HEK293 (cell line): ENCODE results near the gene C19orf25.

Experiments used
- HOXA7 ChIP-seq: sonication (generic); formaldehyde crosslinking; IDR thresholded peaks from 2 replicates; pipeline ENCODE4 v1.8.1; 2022; ENCODE audit warnings: missing genetic modification reagents, borderline replicate concordance
- KLF1 ChIP-seq: fragments of 450-650 bp; formaldehyde crosslinking; IDR thresholded peaks from 2 replicates; pipeline ENCODE4 v1.5.1; 2016; ENCODE audit warnings: missing biosample characterization, missing genetic modification characterization
- TRIM28 ChIP-seq: IDR thresholded peaks from 2 replicates; pipeline ENCODE4 v1.6.1; 2011; ENCODE audit warnings: low read length, control low read depth, borderline replicate concordance
- YY1 ChIP-seq: fragments of 450-650 bp; formaldehyde crosslinking; IDR thresholded peaks from 2 replicates; pipeline ENCODE4 v1.5.1; 2018; ENCODE audit warnings: missing biosample characterization, missing genetic modification characterization
- ZBTB20 ChIP-seq: fragments of 450-650 bp; formaldehyde crosslinking; IDR thresholded peaks from 2 replicates; pipeline ENCODE4 v1.5.1; 2016; ENCODE audit warnings: missing biosample characterization, missing genetic modification characterization
- ZNF155 ChIP-seq: fragments of 450-650 bp; formaldehyde crosslinking; IDR thresholded peaks from 2 replicates; pipeline ENCODE4 v1.5.1; 2016; ENCODE audit warnings: missing biosample characterization, missing genetic modification characterization
- ZNF76 ChIP-seq: fragments of 450-650 bp; formaldehyde crosslinking; IDR thresholded peaks from 2 replicates; pipeline ENCODE4; 2016; ENCODE audit warnings: low read depth, missing biosample characterization, missing genetic modification characterization, borderline replicate concordance
- TF ChIP-seq, protein P1 (sequence below): fragments of 450-650 bp; formaldehyde crosslinking; IDR thresholded peaks from 2 replicates; pipeline ENCODE4 v1.5.1; 2016; ENCODE audit warnings: missing biosample characterization, missing genetic modification characterization
- TF ChIP-seq, protein P2 (sequence below): fragments of 450-650 bp; formaldehyde crosslinking; IDR thresholded peaks from 2 replicates; pipeline ENCODE4 v1.5.1; 2016; ENCODE audit warnings: missing biosample characterization, missing genetic modification characterization
- TF ChIP-seq, protein P3 (sequence below): fragments of 450-650 bp; formaldehyde crosslinking; IDR thresholded peaks from 2 replicates; pipeline ENCODE4 v1.5.1; 2016; ENCODE audit warnings: missing biosample characterization, missing genetic modification characterization
- TF ChIP-seq, protein P4 (sequence below): fragments of 450-650 bp; formaldehyde crosslinking; IDR thresholded peaks from 2 replicates; pipeline ENCODE4 v1.5.1; 2016; ENCODE audit warnings: missing biosample characterization, missing genetic modification characterization, low read depth

DNA sequence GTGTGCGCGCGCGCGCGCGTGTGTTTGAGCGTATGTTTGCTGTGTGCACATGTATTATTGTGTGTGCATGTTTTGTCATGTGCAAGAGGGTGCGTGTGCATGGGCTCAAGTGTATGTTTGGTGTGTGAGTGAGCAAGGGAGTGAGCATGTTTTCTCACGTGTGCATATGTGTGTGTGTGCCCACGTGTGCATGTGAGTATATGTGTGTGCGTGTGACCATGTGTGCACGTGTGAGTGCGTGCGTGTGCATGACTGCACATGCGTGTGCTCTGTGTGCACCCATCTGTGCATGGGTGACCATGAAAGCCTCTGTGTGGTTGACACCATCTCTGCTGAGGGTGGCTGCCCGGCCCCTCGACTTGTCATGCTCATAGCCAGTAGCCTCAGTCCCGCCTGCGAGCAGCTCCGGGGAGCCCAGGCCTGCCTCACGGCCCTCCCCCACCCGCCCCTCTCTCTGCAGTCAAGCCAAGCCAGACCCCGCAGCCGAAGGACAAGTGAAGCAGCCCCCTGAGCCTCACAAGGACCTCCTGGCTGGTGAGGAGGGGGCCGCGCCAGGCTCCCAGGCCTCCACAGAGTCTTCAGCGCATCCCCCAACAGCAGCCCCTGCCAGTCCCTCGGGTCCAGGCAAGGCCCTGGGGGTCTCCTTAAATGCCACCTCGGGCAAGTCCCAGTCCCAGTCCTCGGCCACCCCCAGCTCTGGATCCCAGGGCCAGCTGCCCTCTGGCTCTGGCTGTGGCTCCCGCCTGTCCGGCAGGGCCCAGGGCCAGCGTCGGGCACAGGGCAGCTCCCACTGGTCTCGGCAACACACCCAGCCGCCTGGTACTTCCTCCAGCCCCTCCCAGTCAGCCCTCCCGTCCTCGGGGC lies 17.9 kb upstream of the C19orf25 start:
- TF ChIP-seq, protein P1, sequence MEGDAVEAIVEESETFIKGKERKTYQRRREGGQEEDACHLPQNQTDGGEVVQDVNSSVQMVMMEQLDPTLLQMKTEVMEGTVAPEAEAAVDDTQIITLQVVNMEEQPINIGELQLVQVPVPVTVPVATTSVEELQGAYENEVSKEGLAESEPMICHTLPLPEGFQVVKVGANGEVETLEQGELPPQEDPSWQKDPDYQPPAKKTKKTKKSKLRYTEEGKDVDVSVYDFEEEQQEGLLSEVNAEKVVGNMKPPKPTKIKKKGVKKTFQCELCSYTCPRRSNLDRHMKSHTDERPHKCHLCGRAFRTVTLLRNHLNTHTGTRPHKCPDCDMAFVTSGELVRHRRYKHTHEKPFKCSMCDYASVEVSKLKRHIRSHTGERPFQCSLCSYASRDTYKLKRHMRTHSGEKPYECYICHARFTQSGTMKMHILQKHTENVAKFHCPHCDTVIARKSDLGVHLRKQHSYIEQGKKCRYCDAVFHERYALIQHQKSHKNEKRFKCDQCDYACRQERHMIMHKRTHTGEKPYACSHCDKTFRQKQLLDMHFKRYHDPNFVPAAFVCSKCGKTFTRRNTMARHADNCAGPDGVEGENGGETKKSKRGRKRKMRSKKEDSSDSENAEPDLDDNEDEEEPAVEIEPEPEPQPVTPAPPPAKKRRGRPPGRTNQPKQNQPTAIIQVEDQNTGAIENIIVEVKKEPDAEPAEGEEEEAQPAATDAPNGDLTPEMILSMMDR (tag by site-specific recombination): no peak
- TF ChIP-seq HOXA7 (no peak), KLF1 (tag by site-specific recombination) (no peak), YY1 (no peak), ZBTB20 (tag by site-specific recombination) (no peak), ZNF155 (tag by site-specific recombination) (no peak), TRIM28 (no peak), ZNF76 (tag by site-specific recombination) (no peak)
- TF ChIP-seq, protein P2, sequence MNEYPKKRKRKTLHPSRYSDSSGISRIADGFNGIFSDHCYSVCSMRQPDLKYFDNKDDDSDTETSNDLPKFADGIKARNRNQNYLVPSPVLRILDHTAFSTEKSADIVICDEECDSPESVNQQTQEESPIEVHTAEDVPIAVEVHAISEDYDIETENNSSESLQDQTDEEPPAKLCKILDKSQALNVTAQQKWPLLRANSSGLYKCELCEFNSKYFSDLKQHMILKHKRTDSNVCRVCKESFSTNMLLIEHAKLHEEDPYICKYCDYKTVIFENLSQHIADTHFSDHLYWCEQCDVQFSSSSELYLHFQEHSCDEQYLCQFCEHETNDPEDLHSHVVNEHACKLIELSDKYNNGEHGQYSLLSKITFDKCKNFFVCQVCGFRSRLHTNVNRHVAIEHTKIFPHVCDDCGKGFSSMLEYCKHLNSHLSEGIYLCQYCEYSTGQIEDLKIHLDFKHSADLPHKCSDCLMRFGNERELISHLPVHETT (tag by site-specific recombination): no peak
- TF ChIP-seq, protein P3, sequence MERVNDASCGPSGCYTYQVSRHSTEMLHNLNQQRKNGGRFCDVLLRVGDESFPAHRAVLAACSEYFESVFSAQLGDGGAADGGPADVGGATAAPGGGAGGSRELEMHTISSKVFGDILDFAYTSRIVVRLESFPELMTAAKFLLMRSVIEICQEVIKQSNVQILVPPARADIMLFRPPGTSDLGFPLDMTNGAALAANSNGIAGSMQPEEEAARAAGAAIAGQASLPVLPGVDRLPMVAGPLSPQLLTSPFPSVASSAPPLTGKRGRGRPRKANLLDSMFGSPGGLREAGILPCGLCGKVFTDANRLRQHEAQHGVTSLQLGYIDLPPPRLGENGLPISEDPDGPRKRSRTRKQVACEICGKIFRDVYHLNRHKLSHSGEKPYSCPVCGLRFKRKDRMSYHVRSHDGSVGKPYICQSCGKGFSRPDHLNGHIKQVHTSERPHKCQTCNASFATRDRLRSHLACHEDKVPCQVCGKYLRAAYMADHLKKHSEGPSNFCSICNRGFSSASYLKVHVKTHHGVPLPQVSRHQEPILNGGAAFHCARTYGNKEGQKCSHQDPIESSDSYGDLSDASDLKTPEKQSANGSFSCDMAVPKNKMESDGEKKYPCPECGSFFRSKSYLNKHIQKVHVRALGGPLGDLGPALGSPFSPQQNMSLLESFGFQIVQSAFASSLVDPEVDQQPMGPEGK (tag by site-specific recombination): no peak
- TF ChIP-seq, protein P4, sequence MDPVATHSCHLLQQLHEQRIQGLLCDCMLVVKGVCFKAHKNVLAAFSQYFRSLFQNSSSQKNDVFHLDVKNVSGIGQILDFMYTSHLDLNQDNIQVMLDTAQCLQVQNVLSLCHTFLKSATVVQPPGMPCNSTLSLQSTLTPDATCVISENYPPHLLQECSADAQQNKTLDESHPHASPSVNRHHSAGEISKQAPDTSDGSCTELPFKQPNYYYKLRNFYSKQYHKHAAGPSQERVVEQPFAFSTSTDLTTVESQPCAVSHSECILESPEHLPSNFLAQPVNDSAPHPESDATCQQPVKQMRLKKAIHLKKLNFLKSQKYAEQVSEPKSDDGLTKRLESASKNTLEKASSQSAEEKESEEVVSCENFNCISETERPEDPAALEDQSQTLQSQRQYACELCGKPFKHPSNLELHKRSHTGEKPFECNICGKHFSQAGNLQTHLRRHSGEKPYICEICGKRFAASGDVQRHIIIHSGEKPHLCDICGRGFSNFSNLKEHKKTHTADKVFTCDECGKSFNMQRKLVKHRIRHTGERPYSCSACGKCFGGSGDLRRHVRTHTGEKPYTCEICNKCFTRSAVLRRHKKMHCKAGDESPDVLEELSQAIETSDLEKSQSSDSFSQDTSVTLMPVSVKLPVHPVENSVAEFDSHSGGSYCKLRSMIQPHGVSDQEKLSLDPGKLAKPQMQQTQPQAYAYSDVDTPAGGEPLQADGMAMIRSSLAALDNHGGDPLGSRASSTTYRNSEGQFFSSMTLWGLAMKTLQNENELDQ (tag by site-specific recombination): no peak
